NCI-H1694 treated with DMSO at 0.1 percent for 48 hours (cell line): ENCODE measurements around the gene RHBDF2.
"Not testable (repeated sequence)": the region's sequence is repeated elsewhere in the genome, so short reads cannot be mapped to it uniquely, and the experiment has no call there.

Experiments used
- DNase-seq: peaks from one replicate; lab custom pipeline; 2025; lab: John Stamatoyannopoulos, UW

The RHBDF2 gene

DNA sequence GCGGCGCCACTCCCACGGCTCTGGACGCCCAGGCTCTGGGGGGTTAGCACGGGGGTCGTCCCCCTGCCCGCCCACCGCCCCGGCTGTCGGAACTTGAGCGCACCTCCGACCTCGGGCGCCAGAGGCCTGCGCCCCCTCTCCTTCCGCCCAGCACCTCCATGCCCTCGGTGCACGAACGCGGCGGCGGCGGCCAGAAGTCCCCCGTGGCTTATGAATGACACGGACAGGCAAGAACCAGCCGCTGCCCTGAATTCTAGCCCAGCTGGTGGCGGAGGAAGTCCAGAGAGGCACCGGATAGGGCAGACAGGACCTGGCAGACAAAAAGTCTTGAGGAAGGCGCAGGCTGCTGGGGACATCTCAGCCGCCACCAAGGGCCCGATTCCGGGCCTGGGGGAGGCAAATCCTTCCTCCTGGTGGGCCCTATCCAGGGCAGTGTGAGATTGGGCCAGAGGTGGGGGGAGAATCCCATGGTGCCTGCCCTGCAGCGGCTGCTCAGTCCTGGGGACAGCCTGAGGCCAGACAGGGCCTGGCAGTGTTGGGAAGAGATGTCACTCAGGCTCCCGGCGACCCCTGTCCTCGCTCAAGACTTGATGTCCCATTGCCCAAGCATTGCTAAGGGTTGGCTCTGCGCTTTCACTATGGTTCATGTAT lies 37.2 kb upstream of the RHBDF2 start:
- DNase-seq, result no peak

GRCh38 chr17:76537578-76538280 lies 36.5 kb upstream of the RHBDF2 start, which contains the start of gene CYGB:
Gene CYGB (minus strand): TSS chr17:76537709. CDS start chr17:76537542, 167 bp downstream.
- no peak for DNase-seq

DNA sequence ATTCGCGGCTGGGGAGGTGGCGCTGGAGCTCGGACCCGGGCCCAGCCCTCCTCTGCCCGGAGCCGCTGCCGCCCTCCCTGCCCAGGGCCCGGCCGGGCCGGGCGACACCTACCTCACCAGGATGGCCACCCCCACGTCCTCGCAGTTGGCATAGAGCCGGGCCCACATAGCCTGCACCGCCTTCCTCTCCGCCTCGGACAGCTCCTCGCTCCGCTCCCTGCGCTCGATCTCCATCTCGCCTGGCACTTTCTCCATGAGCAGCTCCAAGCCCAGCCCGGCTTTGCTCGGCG lies 36.0 kb upstream of the RHBDF2 start:
- no peak for DNase-seq

- DNase-seq, result no peak
These were observed 35.5 kb upstream of the RHBDF2 start for GRCh38 chr17:76536511-76537287.

GRCh38 chr17:76535788-76536510 lies 34.7 kb upstream of the RHBDF2 start:
- no peak for DNase-seq

GRCh38 chr17:76534831-76535732 lies 33.9 kb upstream of the RHBDF2 start:
- DNase-seq, result no peak

DNA sequence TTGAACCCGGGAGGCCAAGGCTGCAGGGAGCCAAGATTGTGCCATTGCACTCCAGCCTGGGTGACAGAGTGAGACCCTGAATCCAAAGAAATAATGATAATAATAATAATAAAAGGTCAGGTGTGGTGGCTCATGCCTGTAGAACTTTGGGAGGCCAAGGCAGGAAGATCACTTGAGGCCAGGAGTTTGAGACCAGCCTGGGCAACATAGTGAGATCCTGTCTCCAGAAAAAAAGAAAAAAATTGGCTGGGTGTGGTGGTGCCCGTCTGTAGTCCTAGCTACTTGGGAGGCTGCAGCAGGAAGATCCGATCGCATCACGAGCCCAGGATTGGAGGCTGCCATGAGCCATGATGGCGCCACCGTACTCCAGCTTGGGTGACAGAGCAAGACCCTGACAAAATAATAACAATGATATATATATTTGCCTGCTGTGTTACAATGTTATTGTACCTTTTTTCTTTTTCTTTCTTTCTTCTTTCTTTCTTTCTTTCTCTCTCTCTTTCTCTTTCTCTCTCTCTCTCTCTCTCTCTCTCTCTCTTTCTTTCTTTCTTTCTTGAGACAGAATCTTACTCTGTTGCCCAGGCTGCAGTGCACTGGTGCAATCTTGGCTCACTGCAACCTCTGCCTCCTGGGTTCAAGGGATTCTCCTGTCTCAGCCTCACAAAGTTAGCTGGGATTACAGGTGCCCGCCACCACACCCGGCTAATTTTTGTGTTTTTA lies 32.6 kb upstream of the RHBDF2 start:
- not testable (repeated sequence) for DNase-seq

GRCh38 chr17:76532072-76532651 lies 30.9 kb upstream of the RHBDF2 start:
- DNase-seq, result no peak

DNA sequence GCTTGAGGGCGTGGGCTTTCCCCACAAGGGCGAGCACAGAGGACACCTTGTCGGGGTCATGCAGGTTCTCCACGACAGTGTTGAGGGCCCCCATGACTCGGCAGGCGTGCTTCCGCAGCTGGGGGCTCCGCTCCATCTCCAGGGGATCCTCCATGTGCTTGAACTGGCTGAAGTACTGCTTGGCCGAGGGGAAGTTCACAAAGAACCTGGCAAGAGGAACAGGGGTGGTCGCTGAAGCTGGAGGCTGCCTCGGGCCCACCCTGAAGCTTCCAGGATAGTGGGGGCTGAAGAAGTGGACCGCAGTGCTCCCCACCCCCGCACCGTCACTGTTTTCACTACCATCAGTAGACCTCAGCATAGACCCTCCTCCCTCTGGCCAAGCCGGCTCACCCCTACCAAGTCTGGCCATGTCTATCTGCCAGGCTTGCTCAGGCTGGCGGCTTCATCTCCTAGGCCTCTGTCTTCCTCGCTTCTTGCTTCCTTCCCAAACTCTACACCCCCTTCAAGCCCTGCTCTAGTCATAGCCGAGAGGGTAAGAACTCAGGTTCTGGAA lies 30.3 kb upstream of the RHBDF2 start:
- no peak for DNase-seq

DNA sequence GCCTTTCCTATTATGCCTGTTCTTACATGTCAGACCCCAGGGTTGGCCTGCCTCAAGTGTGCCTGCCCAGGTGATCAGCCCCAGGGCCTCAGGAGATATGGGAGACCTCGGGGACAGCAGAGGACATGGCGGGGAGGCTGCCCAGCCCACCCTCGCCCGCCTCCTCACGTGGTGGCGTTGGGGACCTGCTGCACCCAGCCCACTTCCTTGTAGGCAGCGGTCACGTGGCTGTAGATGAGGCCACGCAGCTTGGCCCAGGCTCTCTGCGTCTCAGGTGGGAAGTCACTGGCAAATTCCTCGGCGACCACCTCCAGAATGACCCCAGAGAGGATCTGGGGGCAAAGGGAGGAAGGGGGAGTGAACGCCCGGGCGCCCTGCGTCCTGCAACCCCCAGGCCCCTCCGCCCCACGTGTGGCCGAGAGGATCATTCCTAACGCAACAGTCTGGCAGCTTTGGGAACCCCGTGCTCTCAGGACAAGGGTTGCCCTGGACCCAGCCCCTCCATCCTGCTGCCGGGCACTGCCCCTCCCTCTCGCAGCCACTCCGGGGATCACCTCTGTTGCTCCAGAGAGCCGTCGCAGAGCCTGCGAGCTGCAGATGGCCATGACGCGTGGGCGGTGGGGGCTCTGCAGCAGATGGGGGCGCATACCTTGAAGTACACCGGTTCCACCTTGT lies 29.7 kb upstream of the RHBDF2 start:
- DNase-seq, result no peak

GRCh38 chr17:76530095-76530723 lies 29.0 kb upstream of the RHBDF2 start:
- DNase-seq, result no peak

GRCh38 chr17:76529224-76530094 lies 28.2 kb upstream of the RHBDF2 start:
- no peak for DNase-seq

GRCh38 chr17:76528528-76529223 lies 27.5 kb upstream of the RHBDF2 start:
- no peak for DNase-seq

GRCh38 chr17:76528156-76528527 lies 26.9 kb upstream of the RHBDF2 start:
- DNase-seq, result no peak

GRCh38 chr17:76527430-76528111 lies 26.3 kb upstream of the RHBDF2 start:
- no peak for DNase-seq

DNA sequence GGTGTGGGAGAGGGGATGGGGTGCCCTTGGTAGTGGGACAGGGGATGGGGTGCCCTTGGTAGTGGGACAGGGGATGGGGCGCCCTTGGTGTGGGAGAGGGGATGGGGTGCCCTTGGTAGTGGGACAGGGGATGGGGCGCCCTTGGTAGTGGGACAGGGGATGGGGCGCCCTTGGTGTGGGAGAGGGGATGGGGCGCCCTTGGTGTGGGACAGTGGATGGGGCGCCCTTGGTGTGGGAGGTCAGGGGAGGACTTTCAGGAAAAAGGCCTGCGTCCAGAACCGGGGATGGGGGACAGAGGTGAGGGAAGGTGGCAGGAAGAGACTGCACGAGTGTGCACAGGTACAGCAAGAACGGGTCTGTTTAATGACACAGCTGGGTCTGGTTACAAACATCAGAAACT lies 25.8 kb upstream of the RHBDF2 start:
- DNase-seq, result not testable (repeated sequence)

GRCh38 chr17:76525513-76525833 lies 24.2 kb upstream of the RHBDF2 start:
- not testable (repeated sequence) for DNase-seq
